ENCODE results near the gene CWC15.

DNA sequence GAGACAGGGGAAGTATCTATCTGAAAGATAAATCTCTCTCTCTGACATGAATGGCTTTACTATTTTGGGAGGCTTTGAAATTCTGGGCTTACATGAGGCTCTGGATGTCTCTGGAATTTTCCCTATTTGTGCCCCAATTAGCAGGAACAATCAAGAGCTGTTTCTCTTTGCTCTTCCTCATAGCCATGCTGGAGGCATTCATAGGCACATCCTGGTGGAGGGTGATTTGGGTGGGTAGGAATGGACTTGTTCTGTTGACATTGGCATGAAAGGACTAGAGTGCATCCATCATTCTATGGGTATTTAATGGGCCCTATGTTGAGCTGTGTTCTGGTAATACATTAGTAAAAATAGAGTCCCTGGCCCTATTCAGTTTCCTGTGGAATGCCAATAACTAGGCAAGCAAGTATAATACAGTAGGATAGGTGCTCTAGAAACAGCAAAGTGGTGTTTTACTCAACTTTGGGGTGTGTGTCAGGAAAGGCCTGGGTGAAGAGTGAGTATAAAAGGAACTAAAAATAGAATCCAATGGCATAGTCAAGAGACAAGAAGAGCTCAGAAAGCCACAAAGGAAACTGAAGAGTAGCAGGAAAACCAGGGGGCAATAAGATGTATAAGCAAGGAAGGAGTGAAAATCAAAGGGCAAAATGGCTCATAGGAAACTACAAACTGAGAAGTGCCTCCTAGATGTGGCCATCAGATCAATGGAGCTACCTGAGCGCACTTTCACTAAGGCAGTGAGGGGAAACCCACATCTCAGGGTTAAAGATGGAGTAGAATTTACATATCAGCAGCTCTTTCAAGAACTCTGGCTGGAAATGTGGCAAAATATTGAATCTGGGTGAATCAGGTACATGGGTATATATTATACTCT lies 45.0 kb downstream of the CWC15 start:
- TF ChIP-seq POLR2A (IDR thresholded peaks at IDR 0.05) (no peak), EP300 (IDR thresholded peaks at IDR 0.05) (no peak)
- TF ChIP-seq, protein P1, sequence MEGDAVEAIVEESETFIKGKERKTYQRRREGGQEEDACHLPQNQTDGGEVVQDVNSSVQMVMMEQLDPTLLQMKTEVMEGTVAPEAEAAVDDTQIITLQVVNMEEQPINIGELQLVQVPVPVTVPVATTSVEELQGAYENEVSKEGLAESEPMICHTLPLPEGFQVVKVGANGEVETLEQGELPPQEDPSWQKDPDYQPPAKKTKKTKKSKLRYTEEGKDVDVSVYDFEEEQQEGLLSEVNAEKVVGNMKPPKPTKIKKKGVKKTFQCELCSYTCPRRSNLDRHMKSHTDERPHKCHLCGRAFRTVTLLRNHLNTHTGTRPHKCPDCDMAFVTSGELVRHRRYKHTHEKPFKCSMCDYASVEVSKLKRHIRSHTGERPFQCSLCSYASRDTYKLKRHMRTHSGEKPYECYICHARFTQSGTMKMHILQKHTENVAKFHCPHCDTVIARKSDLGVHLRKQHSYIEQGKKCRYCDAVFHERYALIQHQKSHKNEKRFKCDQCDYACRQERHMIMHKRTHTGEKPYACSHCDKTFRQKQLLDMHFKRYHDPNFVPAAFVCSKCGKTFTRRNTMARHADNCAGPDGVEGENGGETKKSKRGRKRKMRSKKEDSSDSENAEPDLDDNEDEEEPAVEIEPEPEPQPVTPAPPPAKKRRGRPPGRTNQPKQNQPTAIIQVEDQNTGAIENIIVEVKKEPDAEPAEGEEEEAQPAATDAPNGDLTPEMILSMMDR (IDR thresholded peaks at IDR 0.05): no peak

All from gastroesophageal sphincter (tissue), 3 donors.